K562 (cell line): Measurements from ENCODE around the gene CAPN2. TPM values are rescaled to one million over a fixed set of nuclear protein-coding genes. Genes with fewer than 3 reads are reported as not detected.

Experiments used
- ATAC-seq: fragments of 200-7000 bp; cut with Tn5 transposase; 3 replicates; pipeline ENCODE4 v1.9.1; 2020; ENCODE audit warnings: moderate library complexity
- BruUV-seq: library from RNA; stranded (reverse); fragments of 400-500 nt; replicated peaks from 2 replicates; lab custom pipeline; 2021; lab: Mats Ljungman, UMichigan
- CTCF ChIA-PET: fragments of 300-600 bp; formaldehyde crosslinking; extraction: SDS; loops from one replicate; lab custom pipeline; 2021; ENCODE audit warnings: low intra/inter-chr PET ratio; lab: Yijun Ruan, JAX
- POLR2A ChIA-PET: fragments of 300-600, 350-650 bp; sonication (Branson Sonifier 250); formaldehyde crosslinking; extraction: SDS; loops from one replicate; lab custom pipeline; 2021; ENCODE audit warnings: antibody characterized with exemption, inconsistent platforms; lab: Yijun Ruan, JAX
- DNase-seq, 4 experiments: peaks; one replicate each; pipeline versions ENCODE4 v3.0.0 to v3.0.0-alpha.2; 2011 to 2018; ENCODE audit warnings: low spot score in 3 of 4, mixed read lengths in 3 of 4; ENCODE audit errors: extremely low read depth in 1 of 4
- FAIRE-seq: peaks from 2 replicates; lab custom pipeline; 2011; peaks lifted over from hg19 to GRCh38; lab: Jason Lieb, UNC
- H2AFZ ChIP-seq: 2 replicates; pipeline ENCODE4 v1.6.0; 2011; ENCODE audit warnings: low read depth, low read length, control low read depth, inconsistent platforms
- H3K27ac ChIP-seq: fragments of 200-600 bp; 3 replicates; pipeline ENCODE4 v1.8.0; 2011; ENCODE audit warnings: low read depth, mild to moderate bottlenecking, control low read depth, inconsistent platforms, low read length, moderate library complexity, mixed read lengths; ENCODE audit errors: extremely low read depth
- H3K27me3 ChIP-seq, 2 experiments: fragments of 300-600 bp in 1 of 2; 2 replicates in 1 of 2; 3 replicates in 1 of 2; pipeline versions ENCODE4 v1.6.0 to v1.8.0; 2011; ENCODE audit warnings: inconsistent platforms in 2 of 2, low read length in 2 of 2, mild to moderate bottlenecking in 1 of 2, mixed read lengths in 1 of 2, moderate library complexity in 1 of 2; ENCODE audit not compliant: control insufficient read depth in 2 of 2, insufficient read depth in 2 of 2
- H3K36me3 ChIP-seq: fragments of 300-600 bp; 3 replicates; pipeline ENCODE4 v1.8.0; 2011; ENCODE audit warnings: mild to moderate bottlenecking, low read length, inconsistent platforms; ENCODE audit not compliant: control insufficient read depth, insufficient read depth
- H3K4me1 ChIP-seq, 2 experiments: fragments of 200-600 bp in 1 of 2; replicated peaks in 1 of 2; 2 replicates in 1 of 2; 3 replicates in 1 of 2; pipeline versions ENCODE4 v1.5.1 to v1.8.0; 2011; ENCODE audit warnings: inconsistent platforms in 2 of 2, low read length in 2 of 2, mild to moderate bottlenecking in 1 of 2, mixed read lengths in 1 of 2, moderate library complexity in 1 of 2; ENCODE audit not compliant: control insufficient read depth in 2 of 2, insufficient read depth in 2 of 2
- H3K4me2 ChIP-seq: 2 replicates; pipeline ENCODE4 v1.6.1; 2011; ENCODE audit warnings: low read length, control low read depth, inconsistent platforms, mixed read lengths; ENCODE audit not compliant: insufficient read depth
- H3K4me3 ChIP-seq: fragments of 200-600 bp; sonication (generic), shearing (Covaris generic); 2 replicates; pipeline ENCODE4 v1.5.1; 2016; ENCODE audit warnings: control low read depth, inconsistent platforms
- H3K79me2 ChIP-seq: fragments of 200-600 bp; 3 replicates; pipeline ENCODE4 v1.8.0; 2011; ENCODE audit warnings: low read length, inconsistent platforms; ENCODE audit not compliant: control insufficient read depth, insufficient read depth
- H3K9ac ChIP-seq, 2 experiments: 2 replicates each; pipeline versions ENCODE4 v1.6.0 to v1.6.1; 2011; ENCODE audit warnings: low read depth in 2 of 2, low read length in 2 of 2, control low read depth in 1 of 2, inconsistent platforms in 1 of 2, mild to moderate bottlenecking in 1 of 2, mixed read lengths in 1 of 2; ENCODE audit not compliant: insufficient read depth in 1 of 2
- H3K9me1 ChIP-seq: one replicate; pipeline ENCODE4 v1.6.0; 2011; ENCODE audit warnings: inconsistent platforms, mild to moderate bottlenecking, low read length, moderate library complexity; ENCODE audit not compliant: control insufficient read depth, insufficient read depth
- H3K9me3 ChIP-seq: replicated peaks from 2 replicates; pipeline ENCODE4 v1.5.1; 2011; ENCODE audit warnings: low read depth, low read length, inconsistent platforms; ENCODE audit not compliant: control insufficient read depth, insufficient read depth
- H4K20me1 ChIP-seq: replicated peaks from 2 replicates; pipeline ENCODE4 v1.6.1; 2011; ENCODE audit warnings: low read length, inconsistent platforms, mixed read lengths; ENCODE audit not compliant: control insufficient read depth, insufficient read depth
- BRD9 ChIP-seq: fragments of 450-650 bp; IDR thresholded peaks from 2 replicates; pipeline ENCODE4 v1.6.1; 2018; ENCODE audit warnings: low read depth; ENCODE audit not compliant: partially characterized antibody
- CREBBP ChIP-seq: IDR thresholded peaks from one replicate; pipeline ENCODE4 v1.6.1; 2012; ENCODE audit warnings: low read depth, mild to moderate bottlenecking, control low read depth, inconsistent platforms, low read length
- GATAD2A ChIP-seq: fragments of 450-650 bp; IDR thresholded peaks from 2 replicates; pipeline ENCODE4 v1.6.1; 2017
- HNRNPH1 ChIP-seq: fragments of 200-400 bp; formaldehyde crosslinking; optimal IDR thresholded peaks from 2 replicates; pipeline ENCODE3; 2017; ENCODE audit warnings: low read depth, mild to moderate bottlenecking, low read length, moderate library complexity
- KAT8 ChIP-seq: fragments of 450-650 bp; IDR thresholded peaks from 2 replicates; pipeline ENCODE4 v1.6.1; 2016; ENCODE audit warnings: low read depth, mild to moderate bottlenecking
- SOX6 ChIP-seq: fragments of 450-650 bp; IDR thresholded peaks from 2 replicates; pipeline ENCODE4 v1.6.1; 2014; ENCODE audit warnings: mild to moderate bottlenecking
- ZNF764 ChIP-seq: fragments of 250-450 bp; sonication (Bioruptor Pico); IDR thresholded peaks from 2 replicates; pipeline ENCODE4 v1.4.0; 2020; ENCODE audit warnings: low read depth, mild to moderate bottlenecking, moderate library complexity
- WGBS: fragments of 100-300 bp; shearing (Covaris generic); methylation state at CpG from one replicate; pipeline ENCODE4 v1.1.6; 2016; ENCODE audit warnings: low coverage, mixed read lengths; ENCODE audit not compliant: insufficient coverage; ENCODE audit errors: missing lambda C conversion rate; 5-methylcytosine and 5-hydroxymethylcytosine counted together
- in situ Hi-C: fragments of 300-500 bp; cut with MboI; formaldehyde crosslinking; loops from 4 replicates; pipeline ENCODE4 v1.15.0; 2018; ENCODE audit warnings: inconsistent platforms, mixed read lengths
- intact Hi-C: fragments of 100-400 bp; cut with micrococcal nuclease; formaldehyde crosslinking; loops from 2 replicates; pipeline ENCODE4 v1.14.2; 2022
- polyA plus RNA-seq, 8 experiments: library from polyadenylated mRNA; depleted of rRNA in 4 of 8; stranded (reverse) in 5 of 8; unstranded in 3 of 8; fragments of >200 nt; fragmentation: Nextera tagmentation in 2 of 8; fragmentation: Illumina TruSeq in 1 of 8; extraction: Ambion mirVana in 2 of 8; extraction: Trizol in 1 of 8; gene quantifications; 2 replicates each; pipeline versions ENCODE4 v1.2.1 to v1.2.3, GENCODE V29; 2011 to 2014; ENCODE audit warnings: inconsistent platforms in 1 of 8, missing spikeins in 1 of 8
- total RNA-seq, 7 experiments: library from RNA; depleted of rRNA in 6 of 7; stranded (reverse); fragments of >200 nt in 6 of 7; fragmentation: Illumina TruSeq in 2 of 7; extraction: Trizol in 2 of 7; gene quantifications; 2 replicates each; pipeline versions ENCODE4 v1.2.1 to v1.2.3, GENCODE V29; 2011 to 2021; ENCODE audit warnings: low replicate concordance in 1 of 7
- TF ChIP-seq, protein P1 (sequence below): fragments of 200-800 bp; sonication (Bioruptor generic); IDR thresholded peaks from 2 replicates; pipeline ENCODE4 v1.6.1; 2016; ENCODE audit warnings: missing genetic modification characterization, missing compliant biosample characterization
- TF ChIP-seq, protein P2 (sequence below): fragments of 250-450 bp; sonication (Bioruptor Pico); IDR thresholded peaks from 2 replicates; pipeline ENCODE4 v1.4.0; 2020

The CAPN2 gene
- total and polyA plus RNA-seq, 9 of the 15 experiments (the other 6 are each of a cell fraction or from before 2014, with no cell fraction given), result 24.6 to 157 (median 101) TPM

DNA sequence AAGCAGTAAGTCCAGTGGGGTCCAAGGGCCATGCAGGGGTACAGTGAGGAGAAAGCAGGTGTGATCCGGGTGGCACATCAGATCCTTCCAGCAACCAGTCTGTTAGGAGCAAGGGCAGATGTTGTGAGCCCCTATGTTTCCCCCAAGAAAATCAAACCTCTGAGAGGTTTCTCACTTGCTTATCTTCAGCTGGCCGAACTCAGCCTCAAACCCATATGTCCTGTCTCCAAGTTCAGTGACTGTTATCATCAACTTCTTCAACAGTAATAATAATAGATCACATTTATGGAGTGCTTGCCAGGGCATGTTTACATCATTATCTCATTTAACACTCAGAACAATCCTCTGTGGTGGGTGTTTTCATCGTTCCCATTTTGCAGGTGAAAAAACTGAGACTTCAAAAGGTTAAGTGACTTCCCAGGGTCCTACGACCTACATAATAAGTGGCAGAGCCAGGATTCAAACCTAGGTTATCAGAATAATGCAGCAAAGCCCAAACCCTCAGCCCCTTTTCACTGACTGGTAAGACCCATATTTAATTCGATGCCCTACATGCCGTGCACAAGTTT is 3.3 kb downstream of the CAPN2 start (continued):
- TF ChIP-seq, protein P1, sequence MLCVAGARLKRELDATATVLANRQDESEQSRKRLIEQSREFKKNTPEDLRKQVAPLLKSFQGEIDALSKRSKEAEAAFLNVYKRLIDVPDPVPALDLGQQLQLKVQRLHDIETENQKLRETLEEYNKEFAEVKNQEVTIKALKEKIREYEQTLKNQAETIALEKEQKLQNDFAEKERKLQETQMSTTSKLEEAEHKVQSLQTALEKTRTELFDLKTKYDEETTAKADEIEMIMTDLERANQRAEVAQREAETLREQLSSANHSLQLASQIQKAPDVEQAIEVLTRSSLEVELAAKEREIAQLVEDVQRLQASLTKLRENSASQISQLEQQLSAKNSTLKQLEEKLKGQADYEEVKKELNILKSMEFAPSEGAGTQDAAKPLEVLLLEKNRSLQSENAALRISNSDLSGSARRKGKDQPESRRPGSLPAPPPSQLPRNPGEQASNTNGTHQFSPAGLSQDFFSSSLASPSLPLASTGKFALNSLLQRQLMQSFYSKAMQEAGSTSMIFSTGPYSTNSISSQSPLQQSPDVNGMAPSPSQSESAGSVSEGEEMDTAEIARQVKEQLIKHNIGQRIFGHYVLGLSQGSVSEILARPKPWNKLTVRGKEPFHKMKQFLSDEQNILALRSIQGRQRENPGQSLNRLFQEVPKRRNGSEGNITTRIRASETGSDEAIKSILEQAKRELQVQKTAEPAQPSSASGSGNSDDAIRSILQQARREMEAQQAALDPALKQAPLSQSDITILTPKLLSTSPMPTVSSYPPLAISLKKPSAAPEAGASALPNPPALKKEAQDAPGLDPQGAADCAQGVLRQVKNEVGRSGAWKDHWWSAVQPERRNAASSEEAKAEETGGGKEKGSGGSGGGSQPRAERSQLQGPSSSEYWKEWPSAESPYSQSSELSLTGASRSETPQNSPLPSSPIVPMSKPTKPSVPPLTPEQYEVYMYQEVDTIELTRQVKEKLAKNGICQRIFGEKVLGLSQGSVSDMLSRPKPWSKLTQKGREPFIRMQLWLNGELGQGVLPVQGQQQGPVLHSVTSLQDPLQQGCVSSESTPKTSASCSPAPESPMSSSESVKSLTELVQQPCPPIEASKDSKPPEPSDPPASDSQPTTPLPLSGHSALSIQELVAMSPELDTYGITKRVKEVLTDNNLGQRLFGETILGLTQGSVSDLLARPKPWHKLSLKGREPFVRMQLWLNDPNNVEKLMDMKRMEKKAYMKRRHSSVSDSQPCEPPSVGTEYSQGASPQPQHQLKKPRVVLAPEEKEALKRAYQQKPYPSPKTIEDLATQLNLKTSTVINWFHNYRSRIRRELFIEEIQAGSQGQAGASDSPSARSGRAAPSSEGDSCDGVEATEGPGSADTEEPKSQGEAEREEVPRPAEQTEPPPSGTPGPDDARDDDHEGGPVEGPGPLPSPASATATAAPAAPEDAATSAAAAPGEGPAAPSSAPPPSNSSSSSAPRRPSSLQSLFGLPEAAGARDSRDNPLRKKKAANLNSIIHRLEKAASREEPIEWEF (CRISPR knock-in tag), result no peak

DNA sequence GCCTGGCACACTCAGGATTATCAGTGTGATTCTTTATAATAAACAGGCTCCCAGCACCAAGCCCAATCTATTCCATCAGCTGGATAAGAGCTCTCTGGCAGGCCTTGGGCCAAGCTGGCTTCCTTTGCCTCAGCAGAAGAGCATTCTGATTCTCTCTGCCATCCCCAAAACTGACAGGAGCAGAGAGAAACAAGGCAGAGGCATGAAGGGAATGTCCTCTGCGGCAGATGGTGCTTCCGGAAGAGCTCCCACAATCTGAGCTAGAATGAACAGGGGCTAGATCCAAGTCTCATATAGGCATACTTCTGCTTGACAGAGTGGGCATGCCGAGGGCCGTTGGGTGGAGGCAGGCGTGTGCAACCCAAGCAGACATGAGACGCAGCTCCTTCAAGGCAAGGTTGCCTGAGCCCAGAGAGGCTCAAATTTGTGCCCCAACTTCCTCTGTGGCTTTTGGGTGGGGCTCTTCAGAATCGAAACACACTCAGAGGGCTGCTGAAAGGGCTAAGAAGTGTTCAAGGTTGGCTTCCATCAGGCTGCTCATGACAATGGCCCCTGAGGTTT is 4.0 kb downstream of the CAPN2 start:
- CTCF ChIA-PET, result no interaction called here
- intact Hi-C loops, result no loop called here
- H3K4me3 ChIP-seq, result no peak overlapping the region
- no peak for TF ChIP-seq CREBBP
- TF ChIP-seq SOX6, result no peak
- no peak for TF ChIP-seq BRD9
- TF ChIP-seq KAT8, result no peak
- TF ChIP-seq HNRNPH1, result no peak
- TF ChIP-seq, protein P2, sequence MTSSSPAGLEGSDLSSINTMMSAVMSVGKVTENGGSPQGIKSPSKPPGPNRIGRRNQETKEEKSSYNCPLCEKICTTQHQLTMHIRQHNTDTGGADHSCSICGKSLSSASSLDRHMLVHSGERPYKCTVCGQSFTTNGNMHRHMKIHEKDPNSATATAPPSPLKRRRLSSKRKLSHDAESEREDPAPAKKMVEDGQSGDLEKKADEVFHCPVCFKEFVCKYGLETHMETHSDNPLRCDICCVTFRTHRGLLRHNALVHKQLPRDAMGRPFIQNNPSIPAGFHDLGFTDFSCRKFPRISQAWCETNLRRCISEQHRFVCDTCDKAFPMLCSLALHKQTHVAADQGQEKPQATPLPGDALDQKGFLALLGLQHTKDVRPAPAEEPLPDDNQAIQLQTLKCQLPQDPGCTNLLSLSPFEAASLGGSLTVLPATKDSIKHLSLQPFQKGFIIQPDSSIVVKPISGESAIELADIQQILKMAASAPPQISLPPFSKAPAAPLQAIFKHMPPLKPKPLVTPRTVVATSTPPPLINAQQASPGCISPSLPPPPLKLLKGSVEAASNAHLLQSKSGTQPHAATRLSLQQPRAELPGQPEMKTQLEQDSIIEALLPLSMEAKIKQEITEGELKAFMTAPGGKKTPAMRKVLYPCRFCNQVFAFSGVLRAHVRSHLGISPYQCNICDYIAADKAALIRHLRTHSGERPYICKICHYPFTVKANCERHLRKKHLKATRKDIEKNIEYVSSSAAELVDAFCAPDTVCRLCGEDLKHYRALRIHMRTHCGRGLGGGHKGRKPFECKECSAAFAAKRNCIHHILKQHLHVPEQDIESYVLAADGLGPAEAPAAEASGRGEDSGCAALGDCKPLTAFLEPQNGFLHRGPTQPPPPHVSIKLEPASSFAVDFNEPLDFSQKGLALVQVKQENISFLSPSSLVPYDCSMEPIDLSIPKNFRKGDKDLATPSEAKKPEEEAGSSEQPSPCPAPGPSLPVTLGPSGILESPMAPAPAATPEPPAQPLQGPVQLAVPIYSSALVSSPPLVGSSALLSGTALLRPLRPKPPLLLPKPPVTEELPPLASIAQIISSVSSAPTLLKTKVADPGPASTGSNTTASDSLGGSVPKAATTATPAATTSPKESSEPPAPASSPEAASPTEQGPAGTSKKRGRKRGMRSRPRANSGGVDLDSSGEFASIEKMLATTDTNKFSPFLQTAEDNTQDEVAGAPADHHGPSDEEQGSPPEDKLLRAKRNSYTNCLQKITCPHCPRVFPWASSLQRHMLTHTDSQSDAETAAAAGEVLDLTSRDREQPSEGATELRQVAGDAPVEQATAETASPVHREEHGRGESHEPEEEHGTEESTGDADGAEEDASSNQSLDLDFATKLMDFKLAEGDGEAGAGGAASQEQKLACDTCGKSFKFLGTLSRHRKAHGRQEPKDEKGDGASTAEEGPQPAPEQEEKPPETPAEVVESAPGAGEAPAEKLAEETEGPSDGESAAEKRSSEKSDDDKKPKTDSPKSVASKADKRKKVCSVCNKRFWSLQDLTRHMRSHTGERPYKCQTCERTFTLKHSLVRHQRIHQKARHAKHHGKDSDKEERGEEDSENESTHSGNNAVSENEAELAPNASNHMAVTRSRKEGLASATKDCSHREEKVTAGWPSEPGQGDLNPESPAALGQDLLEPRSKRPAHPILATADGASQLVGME (CRISPR knock-in tag), result no peak
- no peak for TF ChIP-seq ZNF764 (CRISPR knock-in tag)
- no peak for TF ChIP-seq GATAD2A

More for the DNA sequence above, 4.0 kb downstream of the CAPN2 start:
- no TSS peak for BruUV-seq
- WGBS, result 78% methylated on average over 7 of the region's 7 CpGs
- H2AFZ ChIP-seq, result no peak overlapping the region
- H3K9me1 ChIP-seq, result no peaks in the 10 kb centered on the region
- peak overlapping the region in 1 of 2 experiments; percentile 79; a peak in 2 of 4 replicates for H3K9ac ChIP-seq
- peaks cover 54% of the 10 kb centered on the region for H3K36me3 ChIP-seq
- peaks cover 34 to 35% of the 10 kb centered on the region in 2 experiments; a peak in 4 of 5 replicates for H3K4me1 ChIP-seq
- FAIRE-seq (no peak), ATAC-seq (no peak), DNase-seq (no peak)
- no peaks in the 10 kb centered on the region for H3K27me3 ChIP-seq
- no peaks in the 10 kb centered on the region for H4K20me1 ChIP-seq
- in situ Hi-C loops, result loop anchor here (25.0 kb wide), 1 partner anchor 196 kb away; no protein-coding TSS in a partner anchor
- 0 out of 2 replicates have a peak overlapping the region, but pooled peaks have one; percentile 0 for H3K4me2 ChIP-seq
- H3K27ac ChIP-seq, result no peak overlapping the region
- no peaks in the 10 kb centered on the region for H3K9me3 ChIP-seq
- POLR2A ChIA-PET, result interaction anchor here (0.5 to 3.1 kb wide), 7 partner anchors 8 to 414 kb away, joined by 3 to 10 read pairs (median 5); no protein-coding TSS in a partner anchor
- peaks cover 46% of the 10 kb centered on the region for H3K79me2 ChIP-seq
